ENCODE measurements around the gene PRCC. TPM values are rescaled to one million over a fixed set of nuclear protein-coding genes. Genes with fewer than 3 reads are reported as not detected.
A peak's percentile ranks its signal among the peaks of the same experiment; 100 is the strongest.

PRCC gene
- total RNA-seq, 1 donor from 2014 or later: 117 TPM

- Mint-ChIP-seq H3K27me3 (ENCODE audit: insufficient read depth) (peaks cover 1% of the 10 kb centered on the region), H3K4me1 (ENCODE audit: low read depth) (peaks cover 76% of the 10 kb centered on the region)
These were observed 20.4 kb upstream of the PRCC start for GRCh38 chr1:156746728-156747631.

GRCh38 chr1:156747742-156748669 is 19.3 kb upstream of the PRCC start:
- peaks cover 45% of the 10 kb centered on the region for H3K36me3 Mint-ChIP-seq (ENCODE audit: low read depth)
- DNase-seq (ENCODE audit: low spot score): no peak
- peaks cover 76% of the 10 kb centered on the region for H3K4me1 Mint-ChIP-seq (ENCODE audit: low read depth)
- peaks cover 1% of the 10 kb centered on the region for H3K27me3 Mint-ChIP-seq (ENCODE audit: insufficient read depth)
- peak overlapping the region; percentile 98 for H3K27ac Mint-ChIP-seq
- H3K4me3 Mint-ChIP-seq: peak overlapping the region; percentile 100
- no peaks in the 10 kb centered on the region for H3K9me3 Mint-ChIP-seq
- intact Hi-C loops (cut with micrococcal nuclease): loop anchor here (10.0 kb wide), 2 partner anchors 387 to 553 kb away; partner anchors contain the start of genes ETV3 and SLC25A44

More at GRCh38 chr1:156746728-156747631, 20.4 kb upstream of the PRCC start:
- H3K27ac Mint-ChIP-seq: peak overlapping the region; percentile 98
- intact Hi-C loops (cut with micrococcal nuclease): loop anchor here (10.0 kb wide), 2 partner anchors 388 to 552 kb away; partner anchors contain the start of genes ETV3 and SLC25A44
- H3K4me3 Mint-ChIP-seq: peak overlapping the region; percentile 100
- DNase-seq (ENCODE audit: low spot score): no peak
- H3K9me3 Mint-ChIP-seq: no peaks in the 10 kb centered on the region
- H3K36me3 Mint-ChIP-seq (ENCODE audit: low read depth): peaks cover 54% of the 10 kb centered on the region

GRCh38 chr1:156748670-156749418 is 18.5 kb upstream of the PRCC start:
- Mint-ChIP-seq H3K9me3 (no peaks in the 10 kb centered on the region), H3K4me1 (ENCODE audit: low read depth) (peaks cover 77% of the 10 kb centered on the region), H3K4me3 (peak overlapping the region; percentile 100), H3K36me3 (ENCODE audit: low read depth) (peaks cover 40% of the 10 kb centered on the region), H3K27ac (peak overlapping the region; percentile 98), H3K27me3 (ENCODE audit: insufficient read depth) (peaks cover 1% of the 10 kb centered on the region)
- DNase-seq (ENCODE audit: low spot score): no peak
- intact Hi-C loops (cut with micrococcal nuclease): loop anchor here (10.0 kb wide), 2 partner anchors 386 to 554 kb away; partner anchors contain the start of genes ETV3 and SLC25A44

- Mint-ChIP-seq H3K4me3 (peak overlapping the region; percentile 100), H3K4me1 (ENCODE audit: low read depth) (peaks cover 78% of the 10 kb centered on the region)
These were observed 17.8 kb upstream of the PRCC start for GRCh38 chr1:156749419-156750118.

GRCh38 chr1:156750191-156750672 is 17.1 kb upstream of the PRCC start:
- Mint-ChIP-seq H3K9me3 (no peaks in the 10 kb centered on the region), H3K27me3 (ENCODE audit: insufficient read depth) (peaks cover 1% of the 10 kb centered on the region), H3K4me3 (peak overlapping the region; percentile 100), H3K4me1 (ENCODE audit: low read depth) (peaks cover 71% of the 10 kb centered on the region), H3K27ac (peak overlapping the region; percentile 98), H3K36me3 (ENCODE audit: low read depth) (peaks cover 37% of the 10 kb centered on the region)
- DNase-seq (ENCODE audit: low spot score): no peak
- intact Hi-C loops (cut with micrococcal nuclease): no loop called here

More at GRCh38 chr1:156749419-156750118, 17.8 kb upstream of the PRCC start:
- DNase-seq (ENCODE audit: low spot score): no peak
- Mint-ChIP-seq H3K9me3 (no peaks in the 10 kb centered on the region), H3K36me3 (ENCODE audit: low read depth) (peaks cover 36% of the 10 kb centered on the region), H3K27ac (peak overlapping the region; percentile 98), H3K27me3 (ENCODE audit: insufficient read depth) (peaks cover 1% of the 10 kb centered on the region)
- intact Hi-C loops (cut with micrococcal nuclease): loop anchor here (10.0 kb wide), 2 partner anchors 385 to 555 kb away; partner anchors contain the start of genes ETV3 and SLC25A44

GRCh38 chr1:156750711-156751450 is 16.5 kb upstream of the PRCC start:
- H3K27me3 Mint-ChIP-seq (ENCODE audit: insufficient read depth): peaks cover 1% of the 10 kb centered on the region
- DNase-seq (ENCODE audit: low spot score): no peak
- H3K36me3 Mint-ChIP-seq (ENCODE audit: low read depth): peaks cover 32% of the 10 kb centered on the region
- peak overlapping the region; percentile 100 for H3K4me3 Mint-ChIP-seq
- intact Hi-C loops (cut with micrococcal nuclease): loop anchor here (1.0 kb wide), 3 partner anchors 10 to 23 kb away; partner anchors contain the start of genes ISG20L2, METTL25B, MRPL24 and PRCC
- peak overlapping the region; percentile 98 for H3K27ac Mint-ChIP-seq
- no peaks in the 10 kb centered on the region for H3K9me3 Mint-ChIP-seq
- peaks cover 64% of the 10 kb centered on the region for H3K4me1 Mint-ChIP-seq (ENCODE audit: low read depth)

GRCh38 chr1:156751451-156751756 is 15.9 kb upstream of the PRCC start, which contains the start of gene HDGF:
HDGF (minus strand) TSS chr1:156751675; CDS start chr1:156751429, 246 bp downstream.
- intact Hi-C loops (cut with micrococcal nuclease): loop anchor here (1.0 kb wide), 3 partner anchors 10 to 23 kb away; partner anchors contain the start of genes ISG20L2, METTL25B, MRPL24 and PRCC
- Mint-ChIP-seq H3K4me1 (ENCODE audit: low read depth) (peaks cover 59% of the 10 kb centered on the region), H3K4me3 (peak within 1 kb of the TSS; percentile 100), H3K36me3 (ENCODE audit: low read depth) (peaks cover 26% of the 10 kb centered on the region), H3K27ac (peak within 1 kb of the TSS; percentile 98), H3K9me3 (no peaks in the 10 kb centered on the region), H3K27me3 (ENCODE audit: insufficient read depth) (peaks cover 1% of the 10 kb centered on the region)
- no peak for DNase-seq (ENCODE audit: low spot score)

- peak; percentile 94 for DNase-seq (ENCODE audit: low spot score)
- intact Hi-C loops (cut with micrococcal nuclease): loop anchor here (1.0 kb wide), 3 partner anchors 11 to 24 kb away; partner anchors contain the start of genes ISG20L2, METTL25B, MRPL24 and PRCC
- Mint-ChIP-seq H3K9me3 (no peaks in the 10 kb centered on the region), H3K4me1 (ENCODE audit: low read depth) (peaks cover 55% of the 10 kb centered on the region), H3K27ac (peak overlapping the region; percentile 94), H3K27me3 (ENCODE audit: insufficient read depth) (peaks cover 1% of the 10 kb centered on the region), H3K4me3 (peak overlapping the region; percentile 97), H3K36me3 (ENCODE audit: low read depth) (peaks cover 26% of the 10 kb centered on the region)
These were observed 15.4 kb upstream of the PRCC start for GRCh38 chr1:156751757-156752481.

GRCh38 chr1:156752843-156753482 is 14.4 kb upstream of the PRCC start:
- H3K9me3 Mint-ChIP-seq: no peaks in the 10 kb centered on the region
- H3K4me1 Mint-ChIP-seq (ENCODE audit: low read depth): peaks cover 47% of the 10 kb centered on the region
- peak overlapping the region; percentile 97 for H3K4me3 Mint-ChIP-seq
- intact Hi-C loops (cut with micrococcal nuclease): no loop called here
- no peak for DNase-seq (ENCODE audit: low spot score)
- H3K27me3 Mint-ChIP-seq (ENCODE audit: insufficient read depth): peaks cover 1% of the 10 kb centered on the region
- H3K36me3 Mint-ChIP-seq (ENCODE audit: low read depth): peaks cover 26% of the 10 kb centered on the region
- H3K27ac Mint-ChIP-seq: peak overlapping the region; percentile 78

- peaks cover 16% of the 10 kb centered on the region for H3K36me3 Mint-ChIP-seq (ENCODE audit: low read depth)
- peak overlapping the region; percentile 10 for H3K4me3 Mint-ChIP-seq
- H3K4me1 Mint-ChIP-seq (ENCODE audit: low read depth): peaks cover 35% of the 10 kb centered on the region
- no peak for DNase-seq (ENCODE audit: low spot score)
- no peak overlapping the region for H3K27ac Mint-ChIP-seq
- no peaks in the 10 kb centered on the region for H3K9me3 Mint-ChIP-seq
- intact Hi-C loops (cut with micrococcal nuclease): no loop called here
- peaks cover 1% of the 10 kb centered on the region for H3K27me3 Mint-ChIP-seq (ENCODE audit: insufficient read depth)
These were observed 13.1 kb upstream of the PRCC start for GRCh38 chr1:156754219-156754618.

Measured in activated T-helper 1 cell treated with anti-CD3 and anti-CD28 coated beads, Interleukin-12 subunit alpha, Interleukin-12 subunit beta, Interleukin-2, Interleukin-4 antibody, amounts not matched to agents 30 ng/mL and 10 ng/mL and 1 ng/mL, durations not matched to agents 14 hours and 24 hours and 36 hours (primary cell).